GM12878 (cell line): ENCODE data around the gene PARD6B. TPM values are rescaled to one million over a fixed set of nuclear protein-coding genes. Genes with fewer than 3 reads are reported as not detected.

Source experiments
- ATAC-seq: fragments of 200-7000 bp; cut with Tn5 transposase; 3 replicates; pipeline ENCODE4 v1.9.1; 2020; ENCODE audit warnings: mild to moderate bottlenecking, moderate library complexity
- BruUV-seq: library from RNA; stranded (reverse); fragments of 400-500 nt; replicated peaks from 2 replicates; lab custom pipeline; 2021; lab: Mats Ljungman, UMichigan
- CTCF ChIA-PET: fragments of 300-600 bp; sonication (Branson Sonifier 250); formaldehyde crosslinking; extraction: SDS; loops from one replicate; lab custom pipeline; 2021; ENCODE audit warnings: inconsistent platforms; lab: Yijun Ruan, JAX
- POLR2A ChIA-PET: fragments of 350-600 bp; formaldehyde crosslinking; extraction: SDS; loops from one replicate; lab custom pipeline; 2021; ENCODE audit warnings: inconsistent platforms; lab: Charles Lee
- RAD21 ChIA-PET: fragments of 300-600 bp; sonication (Branson Sonifier 250); formaldehyde crosslinking; loops from one replicate; lab custom pipeline; 2023; ENCODE audit warnings: antibody characterized with exemption; ENCODE audit not compliant: unreplicated experiment; lab: Charles Lee
- SMC1A ChIA-PET: fragments of 300-600 bp; sonication (Branson Sonifier 250); formaldehyde crosslinking; loops from one replicate; lab custom pipeline; 2023; ENCODE audit not compliant: unreplicated experiment, uncharacterized antibody; lab: Charles Lee
- DNase-seq: peaks from one replicate; pipeline ENCODE4 v3.0.0-alpha.2; 2011; ENCODE audit warnings: low read depth, low spot score
- FAIRE-seq: peaks from 3 replicates; lab custom pipeline; 2011; peaks lifted over from hg19 to GRCh38; lab: Jason Lieb, UNC
- H2AFZ ChIP-seq: 2 replicates; pipeline ENCODE4 v1.6.0; 2011; ENCODE audit warnings: low read depth, low read length, control low read depth; ENCODE audit not compliant: control insufficient read depth
- H3K27ac ChIP-seq: 2 replicates; pipeline ENCODE4 v1.5.1; 2011; ENCODE audit warnings: control low read depth; ENCODE audit not compliant: control insufficient read depth, insufficient read depth
- H3K27me3 ChIP-seq, 2 experiments: replicated peaks in 1 of 2; 2 replicates each; pipeline versions ENCODE4 v1.6.0 to v1.6.1; 2011; ENCODE audit warnings: low read length in 1 of 2; ENCODE audit not compliant: control insufficient read depth in 2 of 2, insufficient read depth in 2 of 2
- H3K36me3 ChIP-seq, 2 experiments: 2 replicates each; pipeline ENCODE4 v1.5.1; 2011; ENCODE audit warnings: low read length in 1 of 2; ENCODE audit not compliant: control insufficient read depth in 2 of 2, insufficient read depth in 2 of 2
- H3K4me1 ChIP-seq: 2 replicates; pipeline ENCODE4 v1.6.1; 2011; ENCODE audit warnings: mild to moderate bottlenecking, low read length, moderate library complexity, mixed read lengths; ENCODE audit not compliant: control insufficient read depth, insufficient read depth
- H3K4me2 ChIP-seq: 2 replicates; pipeline ENCODE4 v1.6.0; 2011; ENCODE audit warnings: control low read depth; ENCODE audit not compliant: control insufficient read depth, insufficient read depth
- H3K4me3 ChIP-seq: fragments of 200-600 bp; sonication (generic); 2 replicates; pipeline ENCODE4 v1.5.1; 2016
- H3K79me2 ChIP-seq: 2 replicates; pipeline ENCODE4 v1.6.0; 2011; ENCODE audit warnings: low read length; ENCODE audit not compliant: control insufficient read depth, insufficient read depth
- H3K9ac ChIP-seq: 2 replicates; pipeline ENCODE4 v1.8.0; 2011; ENCODE audit warnings: low read length, control low read depth, mixed read lengths; ENCODE audit not compliant: control insufficient read depth, insufficient read depth
- H3K9me3 ChIP-seq: replicated peaks from 3 replicates; pipeline ENCODE4 v1.5.1; 2011; ENCODE audit warnings: mild to moderate bottlenecking, low read length; ENCODE audit not compliant: control insufficient read depth, insufficient read depth
- H4K20me1 ChIP-seq: 2 replicates; pipeline ENCODE4 v1.6.0; 2011; ENCODE audit not compliant: control insufficient read depth, insufficient read depth
- ATF7 ChIP-seq: fragments of 450-650 bp; IDR thresholded peaks from 2 replicates; pipeline ENCODE4 v1.6.1; 2016; ENCODE audit warnings: low read depth, mild to moderate bottlenecking
- ETV6 ChIP-seq, 2 experiments: fragments of 450-650 bp in 1 of 2; IDR thresholded peaks in 1 of 2; conservative IDR thresholded peaks in 1 of 2; 2 replicates each; pipeline ENCODE4 v1.6.1; 2014; ENCODE audit warnings: antibody characterized with exemption in 1 of 2, borderline replicate concordance in 1 of 2, low read depth in 1 of 2, mild to moderate bottlenecking in 1 of 2, moderate library complexity in 1 of 2
- MYB ChIP-seq: fragments of 150-350 bp; IDR thresholded peaks from 2 replicates; pipeline ENCODE4 v1.6.1; 2014; ENCODE audit warnings: mild to moderate bottlenecking, low read depth, low read length, borderline replicate concordance
- NFXL1 ChIP-seq: fragments of 450-650 bp; IDR thresholded peaks from 2 replicates; pipeline ENCODE4 v1.6.1; 2017; ENCODE audit warnings: antibody characterized with exemption, mild to moderate bottlenecking, borderline replicate concordance
- PML ChIP-seq: IDR thresholded peaks from 2 replicates; pipeline ENCODE4 v1.6.1; 2012; ENCODE audit warnings: low read length, inconsistent platforms
- RAD21 ChIP-seq: IDR thresholded peaks from 2 replicates; pipeline ENCODE4 v1.6.1; 2011; ENCODE audit warnings: mild to moderate bottlenecking, low read depth, low read length, moderate library complexity; ENCODE audit not compliant: insufficient read depth
- REST ChIP-seq: IDR thresholded peaks from 2 replicates; pipeline ENCODE4 v1.6.1; 2012; ENCODE audit warnings: mild to moderate bottlenecking, low read depth, low read length
- SIN3A ChIP-seq: IDR thresholded peaks from 2 replicates; pipeline ENCODE4 v1.6.1; 2012; ENCODE audit warnings: low read depth, low read length, improper control_type of control experiment
- STAT1 ChIP-seq: fragments of 450-650 bp; conservative IDR thresholded peaks from 2 replicates; pipeline ENCODE4 v1.6.1; 2014; ENCODE audit warnings: antibody characterized with exemption, mild to moderate bottlenecking
- SUPT20H ChIP-seq: IDR thresholded peaks from 2 replicates; pipeline ENCODE4 v1.6.1; 2011; ENCODE audit warnings: low read depth, mild to moderate bottlenecking, low read length, moderate library complexity, borderline replicate concordance; ENCODE audit not compliant: control insufficient read depth
- WGBS: methylation state at CpG from one replicate; pipeline ENCODE4 v1.1.6; 2016; ENCODE audit warnings: low lambda C conversion rate; ENCODE audit not compliant: insufficient replicate concordance, insufficient coverage; ENCODE audit errors: missing lambda C conversion rate; 5-methylcytosine and 5-hydroxymethylcytosine counted together
- in situ Hi-C: fragments of 300-500 bp; cut with MboI; formaldehyde crosslinking; loops from 9 replicates; pipeline ENCODE4 v1.14.3; 2018; ENCODE audit warnings: mixed read lengths
- intact Hi-C: fragments of 100-400 bp; cut with micrococcal nuclease; formaldehyde crosslinking; loops from one replicate; pipeline ENCODE4 v1.14.2; 2022; ENCODE audit not compliant: unreplicated experiment
- polyA plus RNA-seq, 11 experiments: library from polyadenylated mRNA; depleted of rRNA in 4 of 11; unstranded in 6 of 11; stranded (reverse) in 5 of 11; fragments of >200 nt; fragmentation: Nextera tagmentation in 4 of 11; fragmentation: Illumina TruSeq in 1 of 11; extraction: Ambion mirVana in 4 of 11; extraction: Trizol in 1 of 11; gene quantifications; 1 replicate in 1 of 11; 2 replicates in 10 of 11; pipeline versions ENCODE4 v1.2.1 to v1.2.3, GENCODE V29; 2011 to 2016; ENCODE audit warnings: inconsistent platforms in 2 of 11, missing spikeins in 2 of 11, low read depth in 1 of 11
- total RNA-seq, 4 experiments: library from RNA; depleted of rRNA in 3 of 4; stranded (reverse); fragments of >200 nt in 3 of 4; fragmentation: Illumina TruSeq in 1 of 4; extraction: Trizol in 1 of 4; gene quantifications; 2 replicates each; pipeline versions ENCODE4 v1.2.1 to v1.2.3, GENCODE V29; 2013 to 2021

Gene PARD6B
- total and polyA plus RNA-seq, 10 of the 15 experiments (the other 5 are each of a cell fraction or from before 2014, with no cell fraction given) = 0.57 to 4.7 (median 2.0) TPM

DNA sequence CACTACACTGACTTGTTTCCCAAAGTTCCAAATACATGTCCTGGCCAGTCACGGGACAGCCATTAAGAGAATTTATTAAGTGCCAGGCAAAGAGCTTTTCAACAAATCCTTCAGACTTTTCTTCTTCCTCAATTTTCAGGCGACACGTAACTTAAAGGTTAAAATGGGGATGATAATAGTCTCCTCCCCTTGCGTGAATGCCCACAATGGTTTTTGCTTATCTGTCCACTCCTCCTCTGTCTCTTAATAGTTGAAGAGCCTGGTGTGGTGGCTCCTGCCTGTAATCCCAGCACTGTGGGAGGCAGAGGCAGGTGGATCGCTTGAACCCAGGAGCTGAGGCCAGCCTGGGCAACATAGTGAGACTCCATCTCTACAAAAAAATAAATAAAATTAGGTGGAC, 11.4 kb upstream of the PARD6B start:
- H3K79me2 ChIP-seq = no peaks in the 10 kb centered on the region
- ChIA-PET SMC1A (interaction anchor here (0.6 kb wide), 1 partner anchor 103 kb away, joined by 3 read pairs; no protein-coding TSS in a partner anchor), POLR2A (no interaction called here), RAD21 (no interaction called here), CTCF (interaction anchor here (0.6 to 1.0 kb wide), 2 partner anchors 94 to 162 kb away, joined by 3 read pairs; no protein-coding TSS in a partner anchor)
- no peak for FAIRE-seq
- WGBS = 57% methylated on average over 5 of the region's 5 CpGs
- H3K4me1 ChIP-seq = no peaks in the 10 kb centered on the region; the same call in 1 of the 2 replicates
- H3K27ac ChIP-seq = no peak overlapping the region
- no peak for TF ChIP-seq SIN3A
- no peak for TF ChIP-seq ATF7
- no peak for TF ChIP-seq MYB
- BruUV-seq = no TSS peak
- no peak for ATAC-seq
- no peak overlapping the region for H2AFZ ChIP-seq
- no peaks in the 10 kb centered on the region for H3K9me3 ChIP-seq
- no peak overlapping the region for H3K9ac ChIP-seq
- H3K36me3 ChIP-seq = no peaks in the 10 kb centered on the region
- no peaks in the 10 kb centered on the region for H4K20me1 ChIP-seq
- H3K4me2 ChIP-seq = no peak overlapping the region
- H3K27me3 ChIP-seq = no peaks in the 10 kb centered on the region; a peak in 1 of 4 replicates
- in situ Hi-C loops = no loop called here
- no peak for DNase-seq
- no peak overlapping the region for H3K4me3 ChIP-seq
- intact Hi-C loops = no loop called here

GRCh38 chr20:50720582-50720981, 10.8 kb upstream of the PARD6B start:
- no peak overlapping the region for H3K4me2 ChIP-seq
- SMC1A ChIA-PET = interaction anchor here (0.6 kb wide), 1 partner anchor 104 kb away, joined by 3 read pairs; no protein-coding TSS in a partner anchor
- H3K36me3 ChIP-seq = no peaks in the 10 kb centered on the region
- no peak overlapping the region for H3K27ac ChIP-seq
- no peaks in the 10 kb centered on the region; a peak in 1 of 4 replicates for H3K27me3 ChIP-seq
- H3K9me3 ChIP-seq = no peaks in the 10 kb centered on the region
- in situ Hi-C loops (no loop called here), intact Hi-C loops (no loop called here)
- H3K79me2 ChIP-seq = no peaks in the 10 kb centered on the region
- RAD21 ChIA-PET = interaction anchor here (0.6 kb wide), 1 partner anchor 8 kb away, joined by 4 read pairs; no protein-coding TSS in a partner anchor
- H4K20me1 ChIP-seq = no peaks in the 10 kb centered on the region
- POLR2A ChIA-PET = interaction anchor here (0.6 kb wide), 1 partner anchor 636 kb away, joined by 3 read pairs; no protein-coding TSS in a partner anchor
- TF ChIP-seq SUPT20H (no peak), MYB (no peak), REST (no peak), ETV6 (conservative IDR thresholded peaks at IDR 0.05 in 1 of 2, IDR thresholded peaks at IDR 0.05 in 1 of 2; ENCODE audit: borderline replicate concordance in 1 of 2, low read depth in 1 of 2) (peak in 1 of 2 experiments; percentile 75; a peak in 1 of 4 replicates), NFXL1 (peak; percentile 57; the same call in 1 of the 2 replicates), RAD21 (no peak), PML (no peak), STAT1 (no peak)
- H3K4me1 ChIP-seq = no peaks in the 10 kb centered on the region; the same call in 1 of the 2 replicates
- CTCF ChIA-PET = interaction anchor here (1.0 kb wide), 1 partner anchor 162 kb away, joined by 3 read pairs; no protein-coding TSS in a partner anchor
- H2AFZ ChIP-seq = no peak overlapping the region
- no peak overlapping the region for H3K4me3 ChIP-seq
- no peak overlapping the region for H3K9ac ChIP-seq
- DNase-seq = no peak
- no peak for ATAC-seq
- no peak for FAIRE-seq
- BruUV-seq = no TSS peak
